Left hindlimb (tissue), 1 donor: ENCODE data around the gene CCDC40.
"Not testable (repeated sequence)": the region's sequence is repeated elsewhere in the genome, so short reads cannot be mapped to it uniquely, and the experiment has no call there.

Experiments
- DNase-seq: peaks from one replicate; pipeline ENCODE4 v3.0.0-alpha.2; 2018

Gene CCDC40

GRCh38 chr17:80023481-80024205, 12.8 kb upstream of the CCDC40 start:
- DNase-seq: peak; percentile 83

- DNase-seq: no peak
Measured at GRCh38 chr17:80024206-80024972, 12.1 kb upstream of the CCDC40 start.

DNA sequence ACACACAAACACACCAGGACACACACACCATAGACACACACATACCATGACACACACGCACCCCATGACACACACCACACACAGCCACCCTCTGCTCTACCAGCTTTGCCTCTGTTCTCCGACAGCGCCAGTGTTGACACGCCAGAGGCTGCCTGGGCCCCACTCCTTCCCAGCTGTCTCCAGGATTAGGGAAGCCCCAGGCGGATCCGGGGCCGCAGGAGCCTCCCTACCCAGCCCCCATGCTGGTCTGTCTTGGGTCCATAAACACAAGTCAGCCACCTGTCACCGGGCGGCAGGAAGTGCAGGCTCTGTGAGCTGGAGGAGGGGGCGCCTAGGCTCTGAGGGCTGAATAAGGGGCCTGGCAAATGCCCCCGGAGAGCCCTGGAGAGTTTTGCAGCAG, 11.3 kb upstream of the CCDC40 start:
- DNase-seq: peak; percentile 76

- DNase-seq: no peak
Measured at GRCh38 chr17:80025796-80026195, 10.6 kb upstream of the CCDC40 start.

DNA sequence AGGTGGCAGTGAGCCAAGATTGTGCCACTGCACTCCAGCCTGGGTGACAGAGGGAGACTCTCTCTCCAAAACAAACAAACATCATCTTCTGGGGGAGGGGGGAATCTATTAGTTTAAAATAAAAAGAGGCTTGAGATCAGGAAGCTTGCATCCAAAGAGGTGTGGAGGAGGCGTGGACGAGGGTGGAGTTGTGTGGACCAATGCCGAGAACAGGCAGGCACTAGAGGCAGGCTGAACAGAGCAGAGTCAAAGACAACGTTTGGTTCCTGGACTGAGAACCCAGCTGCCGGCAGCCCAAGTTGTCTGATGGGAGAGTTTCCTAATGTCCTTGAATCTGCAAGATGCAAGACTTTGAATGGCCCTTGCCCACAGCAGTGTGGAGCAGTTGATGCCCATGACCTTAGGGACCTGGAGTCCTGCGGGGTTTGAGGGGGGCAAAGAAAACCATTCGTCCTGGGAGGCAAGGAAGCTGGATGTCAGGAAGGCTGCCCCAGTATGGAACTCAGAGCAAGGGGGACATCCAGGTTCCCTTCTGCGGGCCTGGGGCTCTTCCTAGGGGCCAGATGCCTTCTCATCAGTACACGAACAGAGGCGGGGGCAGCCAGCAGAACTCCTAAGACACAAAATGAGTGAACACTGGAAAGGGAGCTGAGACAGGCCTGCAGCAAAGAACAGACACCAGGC, 9.9 kb upstream of the CCDC40 start:
- DNase-seq: no peak

DNA sequence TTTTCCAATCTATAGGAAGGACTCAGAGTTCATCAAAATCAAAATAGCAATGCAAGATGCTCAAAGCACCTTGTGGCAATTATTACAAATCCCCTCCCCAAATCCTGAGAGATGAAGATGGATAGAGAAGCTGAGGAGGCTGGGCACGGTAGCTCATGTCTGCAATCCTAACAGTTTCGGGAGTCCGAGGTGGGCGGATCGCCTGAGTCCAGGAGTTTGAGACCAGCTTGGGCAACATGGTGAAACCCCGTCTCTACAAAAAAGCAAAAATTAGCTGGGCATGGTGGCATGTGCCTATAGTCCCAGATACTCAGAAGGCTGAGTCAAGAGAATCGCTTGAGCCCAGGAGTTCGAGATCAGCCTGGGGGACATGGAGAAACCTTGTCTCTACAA, 9.4 kb upstream of the CCDC40 start:
- no peak for DNase-seq

DNA sequence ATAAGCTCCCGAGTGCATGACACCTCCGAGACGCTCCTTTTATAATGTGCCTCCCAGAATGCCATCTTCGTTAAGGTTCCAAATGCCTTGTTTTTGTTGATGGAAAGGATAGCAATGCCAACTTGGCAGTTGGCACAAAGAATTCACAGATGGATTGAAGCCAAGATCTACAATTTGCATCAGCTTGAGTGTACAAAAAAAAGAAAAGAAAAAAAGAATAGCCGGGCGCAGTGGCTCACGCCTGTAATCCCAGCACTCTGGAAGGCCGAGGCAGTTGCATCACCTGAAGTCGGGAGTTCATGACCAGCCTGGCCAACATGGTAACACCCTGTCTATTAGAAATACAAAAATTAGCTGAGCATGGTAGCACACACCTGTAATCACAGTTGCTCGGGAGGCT, 8.4 kb upstream of the CCDC40 start:
- no peak for DNase-seq

GRCh38 chr17:80029258-80029974, 7.0 kb upstream of the CCDC40 start:
- peak; percentile 90 for DNase-seq

DNA sequence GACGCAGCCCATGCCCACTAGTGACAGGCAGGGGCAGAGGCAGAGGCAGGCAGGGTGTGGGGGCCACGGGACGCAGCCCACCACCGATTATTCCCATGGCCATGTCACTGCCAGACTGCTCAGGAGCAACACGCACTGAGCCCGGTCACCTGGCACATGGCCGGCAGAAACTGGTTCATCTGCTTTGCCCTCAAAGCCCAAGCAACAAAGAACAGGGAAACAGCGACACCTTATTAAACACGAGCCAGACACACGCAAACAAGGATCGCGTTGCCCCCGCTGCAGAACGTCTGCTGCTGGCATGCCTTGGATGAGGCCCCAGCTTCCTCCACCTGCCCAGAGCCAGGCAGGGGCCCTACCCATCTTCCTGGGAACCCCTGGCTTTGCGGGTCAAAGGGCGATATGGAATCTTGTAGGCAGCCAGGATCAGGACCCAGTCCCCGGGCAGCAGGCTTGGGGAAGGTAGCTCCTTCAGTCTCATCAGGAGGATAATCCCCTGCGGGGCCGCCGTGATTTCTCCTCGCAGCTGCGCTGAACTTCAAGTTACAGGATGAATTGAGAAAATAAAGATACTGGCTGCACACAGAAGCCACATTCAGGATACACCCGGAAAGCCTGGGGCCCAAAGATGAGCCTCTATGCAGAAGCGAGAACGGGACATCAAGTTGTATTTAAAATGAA, 5.6 kb upstream of the CCDC40 start:
- DNase-seq: no peak

DNA sequence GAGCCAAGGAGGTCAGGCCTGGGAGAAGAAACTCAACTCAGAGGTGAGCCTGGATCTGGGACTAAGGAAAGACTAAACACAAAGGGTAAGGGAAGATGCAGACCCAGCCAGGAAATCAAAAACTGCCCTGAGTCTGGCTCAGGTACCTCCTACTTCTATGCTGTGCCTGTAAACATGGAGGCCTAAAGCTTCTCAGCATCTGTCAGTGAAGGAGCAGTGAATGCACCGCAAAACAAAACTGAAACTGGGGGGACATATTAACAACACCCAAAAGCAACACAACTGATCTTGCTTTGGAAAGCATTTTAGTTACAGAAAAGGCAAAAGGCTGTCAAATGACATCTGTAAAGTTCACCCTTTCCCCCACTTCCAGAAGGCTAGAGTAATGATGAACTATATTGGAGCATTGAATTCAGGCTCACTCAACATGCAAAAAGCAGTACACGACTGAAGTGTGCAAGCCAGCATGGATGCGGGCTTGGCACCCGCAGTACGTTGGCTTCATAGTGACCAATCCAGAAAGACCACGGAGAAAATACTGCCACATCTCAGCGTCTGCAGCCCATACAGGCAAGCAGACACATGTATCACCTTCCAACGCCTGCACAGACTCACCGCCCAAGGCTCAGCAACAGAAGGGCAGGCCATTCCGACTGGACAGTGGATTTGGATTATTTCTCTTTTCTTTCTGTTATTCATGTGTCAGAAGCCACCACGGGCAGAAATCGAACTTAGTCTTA, 4.6 kb upstream of the CCDC40 start:
- no peak for DNase-seq

DNA sequence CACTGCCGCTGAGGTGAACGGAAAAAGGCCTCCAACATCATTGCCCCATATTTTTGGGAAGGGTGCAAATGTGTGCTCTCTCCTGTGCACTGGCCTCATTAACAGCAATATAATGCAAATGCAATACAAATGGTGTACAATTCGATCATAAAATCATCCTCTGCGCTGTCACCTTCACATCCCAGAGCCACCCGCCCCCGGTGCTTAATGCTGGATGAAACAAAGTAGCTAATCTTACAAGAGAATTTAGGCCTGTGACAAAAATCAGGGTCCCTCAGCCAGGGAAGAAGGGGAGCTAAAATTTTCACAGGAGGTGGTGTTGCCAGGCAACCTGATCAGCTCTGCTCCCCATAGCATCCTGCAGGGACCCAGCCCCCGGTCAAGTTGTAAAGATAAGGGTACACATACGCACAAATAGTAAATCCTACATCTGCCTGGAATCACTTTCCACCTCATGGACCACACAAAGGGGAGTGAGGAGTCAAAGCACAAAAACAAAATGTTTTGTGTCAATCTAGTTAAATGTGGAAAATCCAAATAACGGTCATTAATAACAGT, 3.7 kb upstream of the CCDC40 start:
- no peak for DNase-seq

- no peak for DNase-seq
Measured at GRCh38 chr17:80033840-80034239, 2.6 kb upstream of the CCDC40 start.

DNA sequence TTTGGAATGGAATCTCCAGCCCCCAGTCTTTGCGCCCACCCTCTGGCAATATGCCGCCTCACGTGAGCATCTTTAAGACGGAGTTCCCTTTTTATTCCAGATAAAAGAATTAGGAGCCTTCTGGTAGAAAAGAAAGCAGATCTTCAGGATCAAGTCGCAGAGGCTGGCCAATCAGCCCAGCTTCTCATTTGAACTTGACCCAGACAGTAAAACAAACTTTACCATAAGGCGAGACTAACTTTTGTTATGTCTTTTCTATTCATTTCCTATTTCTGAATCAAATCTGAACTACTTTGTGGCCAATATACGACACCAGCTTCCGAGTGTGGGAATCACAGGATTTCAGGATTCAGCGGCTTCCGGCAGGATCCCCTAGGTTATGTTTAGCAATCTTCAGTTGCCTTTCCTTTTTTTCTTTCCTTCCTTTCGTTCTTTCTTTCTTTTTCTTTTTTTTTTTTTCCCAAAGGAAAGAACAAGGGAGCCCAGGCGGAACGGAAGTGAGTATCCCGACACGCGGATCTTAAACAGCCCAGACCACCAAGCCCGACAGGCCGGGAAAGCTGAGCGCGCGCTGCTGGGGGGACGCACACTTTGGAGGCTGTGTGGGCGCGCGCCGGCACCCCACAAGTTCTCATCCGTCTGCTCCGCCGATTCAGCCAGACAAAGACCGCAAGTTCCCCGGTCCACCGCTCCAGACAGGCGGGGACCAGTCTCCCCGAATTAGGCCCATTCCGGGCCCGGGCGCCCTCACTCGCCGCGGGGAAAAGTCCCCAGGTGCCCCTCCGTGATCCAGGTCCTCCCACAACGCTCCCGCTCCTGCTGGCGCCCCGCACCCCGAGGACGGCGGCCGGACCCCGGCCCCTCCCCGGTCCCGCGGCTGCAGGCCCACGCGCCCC, 1.4 kb upstream of the CCDC40 start:
- no peak for DNase-seq

GRCh38 chr17:80035687-80035936, 830 bp upstream of the CCDC40 start, which contains the start of gene TBC1D16:
Gene TBC1D16, minus strand, starts transcription at chr17:80035872. Its CDS starts 22,325 bp downstream, at chr17:80013547.
- no peak for DNase-seq

DNA sequence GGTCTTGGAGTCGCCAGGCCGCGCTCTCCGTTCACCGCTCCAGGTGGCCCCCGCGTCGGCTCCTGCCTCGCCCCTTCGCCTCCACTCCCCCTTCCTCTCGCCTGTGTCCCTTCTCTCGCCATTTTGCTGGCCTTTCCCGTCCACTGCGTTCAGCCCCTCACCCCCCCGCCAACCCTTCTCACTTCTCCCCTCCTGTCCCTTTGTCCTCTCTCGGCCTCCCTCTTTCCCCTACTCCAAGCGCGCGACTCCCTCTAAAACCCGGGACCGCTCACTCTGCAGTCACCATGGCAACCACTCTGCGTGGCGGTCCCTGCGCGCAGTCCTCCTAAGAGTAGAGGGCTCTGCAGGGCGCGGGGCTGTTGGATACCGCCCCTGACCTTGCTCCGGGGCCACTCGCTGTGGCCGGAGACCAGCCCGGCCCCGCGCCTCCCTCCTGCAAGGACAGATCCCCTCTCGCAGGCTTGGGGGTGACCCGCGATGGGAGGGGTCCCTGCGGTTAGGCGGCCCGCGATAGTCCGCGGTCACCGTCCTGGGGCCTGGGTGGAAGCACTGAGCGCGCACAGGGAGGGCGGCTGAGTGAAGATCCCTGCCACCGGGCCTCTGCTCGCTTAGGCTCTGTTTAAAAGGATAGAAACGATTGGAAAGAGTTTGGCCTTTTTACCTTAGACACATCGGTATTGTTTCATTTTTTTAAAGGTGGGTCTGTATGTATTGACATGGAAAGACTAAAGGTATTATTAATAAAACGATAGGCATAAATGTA, 454 bp downstream of the CCDC40 start:
- DNase-seq: peak; percentile 74

DNA sequence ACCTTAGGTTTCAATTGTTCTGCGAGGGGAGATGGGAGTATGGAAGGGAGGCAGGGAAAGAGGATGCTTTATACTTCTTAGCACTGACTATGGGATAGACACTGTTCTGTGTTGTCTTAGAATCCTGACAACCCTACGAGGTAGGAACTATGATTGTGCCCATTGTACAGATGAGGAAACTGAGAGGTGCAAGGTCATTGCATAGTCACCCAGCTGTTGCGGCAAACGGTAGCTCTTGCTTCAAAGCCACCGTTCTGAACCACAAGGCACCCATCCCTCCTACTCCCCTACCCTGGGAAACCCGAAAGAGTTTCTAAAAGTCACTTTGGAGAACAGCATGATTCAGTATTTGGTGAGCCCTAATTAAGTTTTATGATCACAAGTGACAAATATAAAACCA, 7.5 kb downstream of the CCDC40 start:
- DNase-seq: no peak

DNA sequence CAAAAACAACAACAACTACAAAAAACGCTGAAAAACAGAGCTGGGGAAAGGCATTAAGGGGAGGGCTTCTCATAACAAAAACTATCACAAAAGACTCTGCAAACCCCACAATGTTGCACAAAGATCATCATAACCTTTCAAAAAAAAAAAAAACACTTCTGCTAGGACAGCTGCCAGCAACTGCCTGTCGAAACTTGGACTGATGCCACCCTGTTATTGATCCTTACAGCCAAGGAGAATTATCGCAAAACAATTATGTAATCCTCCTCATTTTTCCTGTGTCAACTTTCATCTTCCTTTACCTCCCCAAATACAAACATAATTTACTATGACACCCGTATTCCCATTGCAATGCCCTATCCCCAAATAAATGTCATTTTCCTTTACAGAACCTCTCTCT, 9.3 kb downstream of the CCDC40 start:
- DNase-seq: no peak

GRCh38 chr17:80046709-80047108, 10.3 kb downstream of the CCDC40 start:
- DNase-seq: not testable (repeated sequence)

- no peak for DNase-seq
Measured at GRCh38 chr17:80047176-80047575, 10.7 kb downstream of the CCDC40 start.

DNA sequence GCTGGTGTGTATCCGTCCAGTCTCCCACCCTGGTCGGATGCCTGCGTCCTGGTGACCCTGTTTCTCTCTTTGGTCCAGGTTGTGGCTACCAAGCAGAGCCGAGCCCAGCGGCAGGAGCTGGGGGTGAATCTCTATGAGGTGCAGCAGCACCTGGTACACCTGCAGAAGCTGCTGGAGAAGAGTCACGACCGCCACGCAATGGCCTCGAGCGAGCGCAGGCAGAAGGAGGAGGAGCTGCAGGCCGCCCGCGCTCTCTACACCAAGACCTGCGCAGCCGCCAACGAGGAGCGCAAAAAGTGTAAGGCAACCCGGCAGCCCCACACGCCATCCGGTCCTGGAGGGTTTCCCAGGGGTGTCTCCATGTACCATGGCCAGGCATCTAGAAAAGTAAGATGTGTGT, 13.5 kb downstream of the CCDC40 start:
- DNase-seq: no peak
